ENCODE results near the gene BNIP1.
"Not testable (repeated sequence)": the region's sequence is repeated elsewhere in the genome, so short reads cannot be mapped to it uniquely, and the experiment has no call there.

GRCh38 chr5:173132166-173132565 is 12.2 kb upstream of the BNIP1 start:
- not testable (repeated sequence) for TF ChIP-seq EZH2phosphoT487 (IDR thresholded peaks at IDR 0.05; ENCODE audit: low read depth, severe bottlenecking, unreplicated experiment); CTCF (IDR thresholded peaks at IDR 0.05; ENCODE audit: poor library complexity); EZH2 (IDR thresholded peaks at IDR 0.05; ENCODE audit: borderline replicate concordance)
